AG09309 (cell line): ENCODE data around the gene RPRD1A.
"Not testable (repeated sequence)": the region's sequence is repeated elsewhere in the genome, so short reads cannot be mapped to it uniquely, and the experiment has no call there.

Experiments used
- DNase-seq: peaks from one replicate; pipeline ENCODE4 v3.0.0-alpha.2; 2010; ENCODE audit warnings: low read depth
- H3K4me3 ChIP-seq: 2 replicates; pipeline ENCODE4 v1.5.1; 2011; ENCODE audit warnings: mild to moderate bottlenecking, low read depth, low read length, moderate library complexity; ENCODE audit not compliant: control insufficient read depth
- TF ChIP-seq, protein P1 (sequence below): IDR thresholded peaks from 2 replicates; pipeline ENCODE4 v1.5.1; 2011; ENCODE audit warnings: mild to moderate bottlenecking, low read depth, low read length, inconsistent platforms; ENCODE audit not compliant: insufficient read depth, control insufficient read depth; ENCODE audit errors: missing control alignments

RPRD1A gene

DNA sequence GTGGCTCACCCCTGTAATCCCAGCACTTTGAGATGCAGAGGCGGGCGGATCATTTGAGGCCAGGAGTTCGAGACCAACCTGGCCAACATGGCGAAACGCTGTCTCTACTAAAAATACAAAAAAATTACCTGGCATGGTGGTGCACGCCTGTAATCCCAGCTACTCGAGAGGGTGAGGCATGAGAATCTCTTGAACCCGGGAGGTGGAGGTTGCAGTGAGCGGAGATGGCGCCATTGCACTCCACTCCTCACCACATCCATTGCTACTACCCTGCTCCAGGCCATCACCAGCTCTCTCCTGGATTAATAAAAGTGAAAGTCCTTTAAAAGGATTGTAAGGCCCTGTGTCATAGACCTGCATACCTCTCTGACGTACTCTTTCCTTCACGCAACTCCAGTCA lies 93.7 kb downstream of the RPRD1A start:
- DNase-seq, result no peak
- peak overlapping the region; percentile 60 for H3K4me3 ChIP-seq

DNA sequence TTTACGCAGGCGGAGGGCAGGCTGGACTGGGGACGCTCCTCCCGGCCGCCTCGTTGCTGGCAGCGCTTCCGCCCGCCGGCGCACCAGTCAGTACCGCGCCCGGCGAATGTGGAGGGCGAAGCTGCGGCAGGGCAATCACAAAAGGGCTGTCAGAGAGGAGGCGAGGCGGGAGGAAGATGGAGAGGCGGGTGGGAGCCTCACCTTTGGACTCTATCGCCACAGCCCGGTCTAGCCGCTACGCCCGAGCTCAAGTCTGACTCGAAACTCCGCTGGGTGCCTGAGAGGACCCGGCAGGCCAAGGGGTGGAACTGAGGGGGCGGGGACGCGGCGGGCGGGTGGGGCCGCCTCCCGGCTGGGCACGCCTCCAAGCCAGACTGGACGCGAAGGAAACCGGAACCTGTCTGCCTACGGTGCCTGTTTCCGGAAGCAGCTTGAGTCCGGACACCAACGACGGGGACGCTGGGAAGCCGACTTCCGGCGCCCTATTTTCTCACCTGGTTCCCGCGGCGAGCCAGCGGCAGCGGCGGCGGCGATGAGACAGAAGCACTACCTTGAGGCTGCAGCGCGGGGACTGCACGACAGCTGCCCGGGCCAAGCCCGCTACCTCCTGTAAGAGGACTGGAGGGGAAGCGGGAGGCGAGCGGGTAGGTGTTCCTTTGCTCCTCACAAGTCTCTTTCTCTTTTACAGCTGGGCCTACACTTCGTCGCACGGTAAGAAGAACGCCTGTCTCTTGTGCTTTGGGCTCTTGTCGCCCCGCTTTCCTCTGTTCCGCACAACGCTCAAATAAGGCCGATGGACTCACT lies 95.0 kb downstream of the RPRD1A start, which contains the start of gene RMP24:
TSS of gene RMP24 (plus strand) at position 483 of the 804 bp plus-strand sequence.
- peak within 1 kb of the TSS; percentile 60 for H3K4me3 ChIP-seq
- peak; percentile 82 for DNase-seq
- TF ChIP-seq, protein P1, sequence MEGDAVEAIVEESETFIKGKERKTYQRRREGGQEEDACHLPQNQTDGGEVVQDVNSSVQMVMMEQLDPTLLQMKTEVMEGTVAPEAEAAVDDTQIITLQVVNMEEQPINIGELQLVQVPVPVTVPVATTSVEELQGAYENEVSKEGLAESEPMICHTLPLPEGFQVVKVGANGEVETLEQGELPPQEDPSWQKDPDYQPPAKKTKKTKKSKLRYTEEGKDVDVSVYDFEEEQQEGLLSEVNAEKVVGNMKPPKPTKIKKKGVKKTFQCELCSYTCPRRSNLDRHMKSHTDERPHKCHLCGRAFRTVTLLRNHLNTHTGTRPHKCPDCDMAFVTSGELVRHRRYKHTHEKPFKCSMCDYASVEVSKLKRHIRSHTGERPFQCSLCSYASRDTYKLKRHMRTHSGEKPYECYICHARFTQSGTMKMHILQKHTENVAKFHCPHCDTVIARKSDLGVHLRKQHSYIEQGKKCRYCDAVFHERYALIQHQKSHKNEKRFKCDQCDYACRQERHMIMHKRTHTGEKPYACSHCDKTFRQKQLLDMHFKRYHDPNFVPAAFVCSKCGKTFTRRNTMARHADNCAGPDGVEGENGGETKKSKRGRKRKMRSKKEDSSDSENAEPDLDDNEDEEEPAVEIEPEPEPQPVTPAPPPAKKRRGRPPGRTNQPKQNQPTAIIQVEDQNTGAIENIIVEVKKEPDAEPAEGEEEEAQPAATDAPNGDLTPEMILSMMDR, result no peak

More for the DNA sequence above, 93.7 kb downstream of the RPRD1A start:
- TF ChIP-seq, protein P1, result no peak

DNA sequence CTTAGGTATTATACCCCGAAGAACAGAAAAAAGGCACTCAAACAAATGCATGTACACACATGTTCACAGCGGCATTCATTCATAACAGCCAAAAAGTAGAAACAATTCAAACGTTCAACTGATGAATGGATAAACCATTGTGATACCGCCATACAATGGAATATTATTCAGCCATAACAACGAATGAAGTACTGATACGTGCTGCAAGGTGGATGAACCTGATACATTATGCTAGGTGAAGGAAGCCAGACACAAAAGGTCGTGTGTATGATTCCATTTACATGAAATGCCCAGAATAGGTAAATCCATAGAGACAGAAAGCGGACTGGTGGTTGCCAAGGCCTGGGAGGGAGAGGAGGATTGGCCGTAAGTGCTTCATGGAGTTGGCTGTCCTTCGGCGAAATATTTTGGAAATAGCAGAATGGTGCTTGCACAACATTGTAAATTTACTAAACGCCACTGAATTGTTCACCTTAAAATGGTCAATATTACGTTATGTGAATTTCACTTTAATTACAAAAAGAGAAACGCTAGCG lies 95.6 kb downstream of the RPRD1A start:
- H3K4me3 ChIP-seq, result peak overlapping the region; percentile 60
- no peak for DNase-seq
- TF ChIP-seq, protein P1, result no peak

DNA sequence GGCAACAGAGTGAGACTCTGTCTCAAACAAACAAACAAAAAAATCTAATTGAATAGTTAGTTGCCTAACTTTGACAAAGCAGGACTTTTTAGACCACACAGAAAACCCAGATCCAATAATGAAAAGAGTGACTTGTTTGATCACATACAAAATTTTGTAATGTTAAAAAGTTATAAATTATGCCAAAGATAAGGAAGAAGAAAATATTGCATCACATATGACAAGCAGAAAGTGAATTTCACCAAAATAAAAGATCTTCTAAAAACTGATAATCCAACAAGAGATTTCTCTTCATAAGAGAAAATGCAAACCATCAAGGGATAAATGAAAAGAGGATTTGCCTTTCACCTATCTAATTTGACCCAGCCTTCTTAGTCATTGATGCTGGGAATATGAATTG lies 97.7 kb downstream of the RPRD1A start:
- H3K4me3 ChIP-seq, result no peak overlapping the region
- DNase-seq, result no peak
- TF ChIP-seq, protein P1, result no peak

DNA sequence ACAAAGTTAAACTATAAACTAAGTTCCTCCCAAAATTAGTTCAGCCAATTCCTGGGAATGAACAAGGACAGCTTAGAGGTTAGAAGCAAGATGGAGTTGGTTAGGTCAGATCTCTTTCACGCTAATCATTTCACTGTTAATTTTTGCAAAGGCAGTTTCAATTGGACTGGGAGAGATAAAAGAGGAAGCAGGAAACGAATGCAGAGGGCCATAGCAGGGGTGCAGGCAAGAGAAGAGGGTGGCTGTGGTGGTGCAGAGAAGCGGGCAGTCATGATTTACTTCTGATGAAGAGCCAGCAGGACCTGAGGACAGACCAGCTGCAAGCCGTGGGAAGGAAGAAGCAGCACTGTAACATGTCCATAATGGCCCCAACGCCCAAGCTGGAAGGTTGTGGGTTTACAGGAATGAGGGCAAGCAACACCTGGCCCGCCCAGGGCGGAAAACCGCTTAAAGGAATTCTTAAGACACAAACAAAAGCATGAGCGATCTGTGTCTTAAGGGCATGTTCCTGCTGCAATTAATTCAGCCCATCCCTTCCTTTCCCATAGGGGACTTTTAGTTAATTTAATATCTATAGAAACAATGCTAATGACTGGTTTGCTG lies 99.0 kb downstream of the RPRD1A start:
- TF ChIP-seq, protein P1, result no peak
- DNase-seq, result no peak
- no peak overlapping the region for H3K4me3 ChIP-seq

DNA sequence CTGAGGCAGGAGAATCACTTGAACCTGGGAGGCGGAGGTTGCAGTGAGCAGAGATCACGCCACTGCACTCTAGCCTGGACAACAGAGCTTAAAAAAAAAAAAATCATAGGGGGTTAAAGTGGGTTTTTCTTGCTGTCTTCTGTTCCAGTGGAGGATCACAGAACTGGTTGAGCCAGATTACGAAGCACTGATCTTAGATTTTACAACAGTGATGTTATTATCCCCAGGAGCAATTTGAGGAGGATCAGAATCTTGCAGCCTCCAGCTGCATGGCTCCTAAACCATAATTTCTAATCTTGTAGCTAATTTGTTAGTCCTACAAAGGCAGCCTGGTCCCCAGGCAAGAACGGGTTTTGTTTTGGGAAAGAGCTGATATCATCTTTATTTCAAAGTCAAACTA lies 99.5 kb downstream of the RPRD1A start:
- not testable (repeated sequence) for H3K4me3 ChIP-seq, DNase-seq

DNA sequence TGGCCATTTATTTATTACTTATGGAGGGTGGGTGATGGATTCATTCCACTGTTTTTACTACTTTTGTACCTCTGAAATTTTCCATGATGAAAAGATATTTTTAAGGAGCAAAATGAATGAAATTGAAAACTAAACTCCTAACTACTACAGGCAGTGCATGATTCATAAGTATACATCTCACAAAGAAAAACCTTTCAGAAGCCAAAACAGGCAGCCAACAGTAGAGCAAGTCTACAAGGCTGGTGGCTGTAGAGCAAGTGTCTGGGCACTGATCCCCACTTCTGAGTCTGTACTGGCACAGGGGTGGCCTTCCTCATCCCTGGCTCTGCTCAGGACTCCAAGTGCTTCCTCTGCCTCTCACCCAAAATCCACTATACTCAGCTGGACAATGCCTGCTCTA lies 103.0 kb downstream of the RPRD1A start:
- TF ChIP-seq, protein P1, result no peak
- DNase-seq, result no peak
- H3K4me3 ChIP-seq, result no peak overlapping the region
